ENCODE measurements around the gene SELENOO. TPM values are rescaled to one million over a fixed set of nuclear protein-coding genes. Genes with fewer than 3 reads are reported as not detected.

The SELENOO gene
- total RNA-seq, 1 experiment from 2014 or later, result 19.0 TPM

DNA sequence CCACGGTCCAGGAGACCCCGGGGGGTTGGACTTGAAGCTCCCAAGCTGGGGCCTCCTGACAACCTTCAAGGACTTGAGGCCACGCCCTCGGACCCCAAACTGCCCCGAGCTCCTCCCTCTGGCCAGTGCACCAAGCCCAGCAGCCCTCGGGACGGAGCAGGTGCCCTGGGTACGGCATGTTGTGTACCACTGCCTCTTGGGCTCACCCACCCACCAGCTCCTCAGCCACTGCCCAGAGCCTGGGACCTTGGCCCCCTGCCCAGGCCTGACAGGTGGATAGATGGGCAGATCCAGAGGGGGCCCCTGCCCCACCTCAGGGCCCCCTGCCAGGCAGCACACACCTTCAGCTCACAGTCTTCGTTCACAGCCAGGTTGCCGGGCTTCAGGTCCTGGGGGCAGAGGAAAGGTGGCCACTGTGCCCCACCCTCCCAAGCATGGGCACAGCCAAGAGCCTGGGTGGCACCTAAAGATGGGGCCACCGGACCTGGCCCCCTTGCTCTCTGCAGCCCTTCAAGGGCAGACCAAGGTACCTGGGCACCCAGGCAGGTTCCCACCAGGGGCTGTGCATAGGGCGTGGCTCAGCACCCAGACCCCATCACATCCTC is 55.5 kb downstream of the SELENOO start:
- H3K23me2 ChIP-seq (ENCODE audit: insufficient read length, low read depth, low read length, poor library complexity, severe bottlenecking), result peaks cover 13% of the 10 kb centered on the region
- Mint-ChIP-seq H3K9me3 (no peaks in the 10 kb centered on the region; a peak in 1 of 5 replicates), H3K27ac (no peak overlapping the region), H3K4me3 (no peak overlapping the region), H3K27me3 (ENCODE audit: low read depth) (peaks cover 14% of the 10 kb centered on the region), H3K4me1 (peaks cover 0 to 5% of the 10 kb centered on the region in 2 experiments; a peak in 1 of 4 replicates), H3K36me3 (ENCODE audit: insufficient read depth in 1 of 3, low read depth in 3 of 3) (peaks cover 0 to 3% (median 0%) of the 10 kb centered on the region in 3 experiments; a peak in 2 of 7 replicates)
- no peaks in the 10 kb centered on the region for H3K79me1 ChIP-seq (ENCODE audit: insufficient read depth, low read depth, low read length, poor library complexity, severe bottlenecking)
- H4K91ac ChIP-seq (ENCODE audit: insufficient read length, low read depth, low read length), result no peak overlapping the region
- no peak overlapping the region for H4K8ac ChIP-seq (replicated peaks; ENCODE audit: insufficient read length, low read depth, low read length)
- no peak overlapping the region for H3K9ac ChIP-seq (ENCODE audit: extremely low read depth, insufficient read length, low read length)
- TF ChIP-seq, protein P1, sequence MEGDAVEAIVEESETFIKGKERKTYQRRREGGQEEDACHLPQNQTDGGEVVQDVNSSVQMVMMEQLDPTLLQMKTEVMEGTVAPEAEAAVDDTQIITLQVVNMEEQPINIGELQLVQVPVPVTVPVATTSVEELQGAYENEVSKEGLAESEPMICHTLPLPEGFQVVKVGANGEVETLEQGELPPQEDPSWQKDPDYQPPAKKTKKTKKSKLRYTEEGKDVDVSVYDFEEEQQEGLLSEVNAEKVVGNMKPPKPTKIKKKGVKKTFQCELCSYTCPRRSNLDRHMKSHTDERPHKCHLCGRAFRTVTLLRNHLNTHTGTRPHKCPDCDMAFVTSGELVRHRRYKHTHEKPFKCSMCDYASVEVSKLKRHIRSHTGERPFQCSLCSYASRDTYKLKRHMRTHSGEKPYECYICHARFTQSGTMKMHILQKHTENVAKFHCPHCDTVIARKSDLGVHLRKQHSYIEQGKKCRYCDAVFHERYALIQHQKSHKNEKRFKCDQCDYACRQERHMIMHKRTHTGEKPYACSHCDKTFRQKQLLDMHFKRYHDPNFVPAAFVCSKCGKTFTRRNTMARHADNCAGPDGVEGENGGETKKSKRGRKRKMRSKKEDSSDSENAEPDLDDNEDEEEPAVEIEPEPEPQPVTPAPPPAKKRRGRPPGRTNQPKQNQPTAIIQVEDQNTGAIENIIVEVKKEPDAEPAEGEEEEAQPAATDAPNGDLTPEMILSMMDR (conservative IDR thresholded peaks at IDR 0.05), result no peak
- H3K18ac ChIP-seq (ENCODE audit: insufficient read length, low read depth, low read length), result no peak overlapping the region
- WGBS (ENCODE audit: extremely low coverage, insufficient read length, low lambda C conversion rate), result no CpG with 5 or more reads among the region's 12 CpGs
- no peak overlapping the region for H3K4ac ChIP-seq (ENCODE audit: low read depth, low read length)
- no peak overlapping the region for H2BK120ac ChIP-seq (ENCODE audit: low read depth, low read length, poor library complexity, severe bottlenecking)
- no peak overlapping the region for H2BK20ac ChIP-seq (ENCODE audit: low read depth, low read length, poor library complexity, severe bottlenecking)
- H4K5ac ChIP-seq (ENCODE audit: insufficient read length, low read depth, low read length), result no peak overlapping the region
- H3K4me2 ChIP-seq (ENCODE audit: insufficient read depth, insufficient read length, low read length), result no peak overlapping the region
- no peak overlapping the region for H2BK12ac ChIP-seq (ENCODE audit: insufficient read length, low read depth, low read length)
- H3K4me1 ChIP-seq (ENCODE audit: insufficient read depth, low read length), result no peaks in the 10 kb centered on the region
- H3K56ac ChIP-seq (ENCODE audit: insufficient read length, low read depth, low read length), result no peak overlapping the region
- no peak overlapping the region for H3K14ac ChIP-seq (ENCODE audit: insufficient read depth, low read length)
- DNase-seq, result no peak
- no peak overlapping the region for H3T11ph ChIP-seq (ENCODE audit: low read length)
- no peaks in the 10 kb centered on the region for H4K20me1 ChIP-seq (ENCODE audit: control insufficient read depth, insufficient read depth, insufficient read length)
- no peak overlapping the region for H3K23ac ChIP-seq (ENCODE audit: insufficient read length, low read depth, low read length)
- no peak overlapping the region for H2BK15ac ChIP-seq (ENCODE audit: low read depth, low read length)
- H2AK5ac ChIP-seq (ENCODE audit: insufficient read length, low read length), result no peak overlapping the region
- H3K27ac ChIP-seq (ENCODE audit: insufficient read length, low read depth, low read length), result no peak overlapping the region
- H2BK5ac ChIP-seq (ENCODE audit: insufficient read length, low read length), result no peak overlapping the region
- no peaks in the 10 kb centered on the region for H3K9me3 ChIP-seq (ENCODE audit: control insufficient read depth, low read depth, low read length)
- no peak overlapping the region for H2AFZ ChIP-seq (ENCODE audit: low read length)
- no peaks in the 10 kb centered on the region for H3K79me2 ChIP-seq (ENCODE audit: insufficient read depth, low read length)
- no peaks in the 10 kb centered on the region for H3K27me3 ChIP-seq (ENCODE audit: insufficient read depth, low read length)

All from H9 (cell line).